GM12878 (cell line): Measurements from ENCODE around the gene CEP89. TPM values are rescaled to one million over a fixed set of nuclear protein-coding genes. Genes with fewer than 3 reads are reported as not detected.
"Not testable (repeated sequence)": the region's sequence is repeated elsewhere in the genome, so short reads cannot be mapped to it uniquely, and the experiment has no call there.

Experiments used
- ATAC-seq: fragments of 200-7000 bp; cut with Tn5 transposase; 3 replicates; pipeline ENCODE4 v1.9.1; 2020; ENCODE audit warnings: mild to moderate bottlenecking, moderate library complexity
- BruUV-seq: library from RNA; stranded (reverse); fragments of 400-500 nt; replicated peaks from 2 replicates; lab custom pipeline; 2021; lab: Mats Ljungman, UMichigan
- CTCF ChIA-PET: fragments of 300-600 bp; sonication (Branson Sonifier 250); formaldehyde crosslinking; extraction: SDS; loops from one replicate; lab custom pipeline; 2021; ENCODE audit warnings: inconsistent platforms; lab: Yijun Ruan, JAX
- POLR2A ChIA-PET: fragments of 350-600 bp; formaldehyde crosslinking; extraction: SDS; loops from one replicate; lab custom pipeline; 2021; ENCODE audit warnings: inconsistent platforms; lab: Charles Lee
- RAD21 ChIA-PET: fragments of 300-600 bp; sonication (Branson Sonifier 250); formaldehyde crosslinking; loops from one replicate; lab custom pipeline; 2023; ENCODE audit warnings: antibody characterized with exemption; ENCODE audit not compliant: unreplicated experiment; lab: Charles Lee
- SMC1A ChIA-PET: fragments of 300-600 bp; sonication (Branson Sonifier 250); formaldehyde crosslinking; loops from one replicate; lab custom pipeline; 2023; ENCODE audit not compliant: unreplicated experiment, uncharacterized antibody; lab: Charles Lee
- DNase-seq: peaks from one replicate; pipeline ENCODE4 v3.0.0-alpha.2; 2011; ENCODE audit warnings: low read depth, low spot score
- FAIRE-seq: peaks from 3 replicates; lab custom pipeline; 2011; peaks lifted over from hg19 to GRCh38; lab: Jason Lieb, UNC
- H2AFZ ChIP-seq: 2 replicates; pipeline ENCODE4 v1.6.0; 2011; ENCODE audit warnings: low read depth, low read length, control low read depth; ENCODE audit not compliant: control insufficient read depth
- H3K27ac ChIP-seq: 2 replicates; pipeline ENCODE4 v1.5.1; 2011; ENCODE audit warnings: control low read depth; ENCODE audit not compliant: control insufficient read depth, insufficient read depth
- H3K27me3 ChIP-seq, 2 experiments: replicated peaks in 1 of 2; 2 replicates each; pipeline versions ENCODE4 v1.6.0 to v1.6.1; 2011; ENCODE audit warnings: low read length in 1 of 2; ENCODE audit not compliant: control insufficient read depth in 2 of 2, insufficient read depth in 2 of 2
- H3K36me3 ChIP-seq, 2 experiments: 2 replicates each; pipeline ENCODE4 v1.5.1; 2011; ENCODE audit warnings: low read length in 1 of 2; ENCODE audit not compliant: control insufficient read depth in 2 of 2, insufficient read depth in 2 of 2
- H3K4me1 ChIP-seq: 2 replicates; pipeline ENCODE4 v1.6.1; 2011; ENCODE audit warnings: mild to moderate bottlenecking, low read length, moderate library complexity, mixed read lengths; ENCODE audit not compliant: control insufficient read depth, insufficient read depth
- H3K4me2 ChIP-seq: 2 replicates; pipeline ENCODE4 v1.6.0; 2011; ENCODE audit warnings: control low read depth; ENCODE audit not compliant: control insufficient read depth, insufficient read depth
- H3K4me3 ChIP-seq: fragments of 200-600 bp; sonication (generic); 2 replicates; pipeline ENCODE4 v1.5.1; 2016
- H3K79me2 ChIP-seq: 2 replicates; pipeline ENCODE4 v1.6.0; 2011; ENCODE audit warnings: low read length; ENCODE audit not compliant: control insufficient read depth, insufficient read depth
- H3K9ac ChIP-seq: 2 replicates; pipeline ENCODE4 v1.8.0; 2011; ENCODE audit warnings: low read length, control low read depth, mixed read lengths; ENCODE audit not compliant: control insufficient read depth, insufficient read depth
- H3K9me3 ChIP-seq: replicated peaks from 3 replicates; pipeline ENCODE4 v1.5.1; 2011; ENCODE audit warnings: mild to moderate bottlenecking, low read length; ENCODE audit not compliant: control insufficient read depth, insufficient read depth
- H4K20me1 ChIP-seq: 2 replicates; pipeline ENCODE4 v1.6.0; 2011; ENCODE audit not compliant: control insufficient read depth, insufficient read depth
- BCL11A ChIP-seq: IDR thresholded peaks from 2 replicates; pipeline ENCODE4 v1.6.1; 2011; ENCODE audit warnings: low read depth, low read length
- CBFB ChIP-seq: IDR thresholded peaks from 2 replicates; pipeline ENCODE4 v1.6.1; 2016; ENCODE audit warnings: antibody characterized with exemption, low read depth
- DPF2 ChIP-seq: fragments of 450-650 bp; IDR thresholded peaks from 2 replicates; pipeline ENCODE4 v1.6.1; 2017; ENCODE audit warnings: mild to moderate bottlenecking
- FOXM1 ChIP-seq: IDR thresholded peaks from 2 replicates; pipeline ENCODE4 v1.6.1; 2012; ENCODE audit warnings: low read depth, mild to moderate bottlenecking, inconsistent platforms, low read length, moderate library complexity
- MLLT1 ChIP-seq: fragments of 450-650 bp; IDR thresholded peaks from 2 replicates; pipeline ENCODE4 v1.6.1; 2016; ENCODE audit warnings: mild to moderate bottlenecking
- MTA2 ChIP-seq: fragments of 450-650 bp; IDR thresholded peaks from 2 replicates; pipeline ENCODE4 v1.6.1; 2016; ENCODE audit warnings: low read depth, mild to moderate bottlenecking, moderate library complexity
- NBN ChIP-seq: fragments of 450-650 bp; IDR thresholded peaks from 2 replicates; pipeline ENCODE4 v1.6.1; 2016
- NR2C1 ChIP-seq: fragments of 450-650 bp; IDR thresholded peaks from 2 replicates; pipeline ENCODE4 v1.6.1; 2017; ENCODE audit warnings: antibody characterized with exemption, mild to moderate bottlenecking, moderate library complexity
- NR2F1 ChIP-seq: fragments of 450-650 bp; conservative IDR thresholded peaks from 2 replicates; pipeline ENCODE4 v1.6.1; 2017; ENCODE audit warnings: mild to moderate bottlenecking
- SPI1 ChIP-seq: IDR thresholded peaks from 2 replicates; pipeline ENCODE4 v1.6.1; 2011; ENCODE audit warnings: low read depth, mild to moderate bottlenecking, low read length, moderate library complexity, borderline replicate concordance; ENCODE audit not compliant: insufficient read depth
- SREBF2 ChIP-seq: IDR thresholded peaks from 2 replicates; pipeline ENCODE4 v1.6.1; 2012; ENCODE audit warnings: mild to moderate bottlenecking, low read length
- SRF ChIP-seq, 2 experiments: IDR thresholded peaks; 2 replicates each; pipeline ENCODE4 v1.6.1; 2011; ENCODE audit warnings: low read depth in 2 of 2, low read length in 2 of 2, mild to moderate bottlenecking in 1 of 2, moderate library complexity in 1 of 2
- STAT1 ChIP-seq: fragments of 450-650 bp; conservative IDR thresholded peaks from 2 replicates; pipeline ENCODE4 v1.6.1; 2014; ENCODE audit warnings: antibody characterized with exemption, mild to moderate bottlenecking
- YY1 ChIP-seq: IDR thresholded peaks from 2 replicates; pipeline ENCODE4 v1.6.1; 2011; ENCODE audit warnings: low read depth, mild to moderate bottlenecking, low read length
- ZBED1 ChIP-seq: IDR thresholded peaks from 2 replicates; pipeline ENCODE4 v1.6.1; 2016; ENCODE audit warnings: borderline replicate concordance
- ZNF24 ChIP-seq: fragments of 450-650 bp; IDR thresholded peaks from 2 replicates; pipeline ENCODE4 v1.6.1; 2017; ENCODE audit warnings: antibody characterized with exemption, mild to moderate bottlenecking
- WGBS: methylation state at CpG from one replicate; pipeline ENCODE4 v1.1.6; 2016; ENCODE audit warnings: low lambda C conversion rate; ENCODE audit not compliant: insufficient replicate concordance, insufficient coverage; ENCODE audit errors: missing lambda C conversion rate; 5-methylcytosine and 5-hydroxymethylcytosine counted together
- in situ Hi-C: fragments of 300-500 bp; cut with MboI; formaldehyde crosslinking; loops from 9 replicates; pipeline ENCODE4 v1.14.3; 2018; ENCODE audit warnings: mixed read lengths
- intact Hi-C: fragments of 100-400 bp; cut with micrococcal nuclease; formaldehyde crosslinking; loops from one replicate; pipeline ENCODE4 v1.14.2; 2022; ENCODE audit not compliant: unreplicated experiment
- polyA plus RNA-seq, 11 experiments: library from polyadenylated mRNA; depleted of rRNA in 4 of 11; unstranded in 6 of 11; stranded (reverse) in 5 of 11; fragments of >200 nt; fragmentation: Nextera tagmentation in 4 of 11; fragmentation: Illumina TruSeq in 1 of 11; extraction: Ambion mirVana in 4 of 11; extraction: Trizol in 1 of 11; gene quantifications; 1 replicate in 1 of 11; 2 replicates in 10 of 11; pipeline versions ENCODE4 v1.2.1 to v1.2.3, GENCODE V29; 2011 to 2016; ENCODE audit warnings: inconsistent platforms in 2 of 11, missing spikeins in 2 of 11, low read depth in 1 of 11
- total RNA-seq, 4 experiments: library from RNA; depleted of rRNA in 3 of 4; stranded (reverse); fragments of >200 nt in 3 of 4; fragmentation: Illumina TruSeq in 1 of 4; extraction: Trizol in 1 of 4; gene quantifications; 2 replicates each; pipeline versions ENCODE4 v1.2.1 to v1.2.3, GENCODE V29; 2013 to 2021

Gene CEP89
- total and polyA plus RNA-seq, 10 of the 15 experiments (the other 5 are each of a cell fraction or from before 2014, with no cell fraction given) = 6.0 to 19.3 (median 10.2) TPM

GRCh38 chr19:32966750-32967149 lies 5.0 kb downstream of the CEP89 start (continued):
- TF ChIP-seq NBN (no peak), MLLT1 (no peak), FOXM1 (no peak)

- Histone ChIP-seq H3K27me3 (no peaks in the 10 kb centered on the region), H3K79me2 (no peaks in the 10 kb centered on the region), H3K36me3 (peaks cover 0 to 3% of the 10 kb centered on the region in 2 experiments; a peak in 2 of 4 replicates), H3K4me3 (no peak overlapping the region), H3K9me3 (no peaks in the 10 kb centered on the region), H3K4me2 (no peak overlapping the region), H3K27ac (no peak overlapping the region), H2AFZ (no peak overlapping the region), H4K20me1 (no peaks in the 10 kb centered on the region), H3K9ac (no peak overlapping the region), H3K4me1 (no peaks in the 10 kb centered on the region)
- intact Hi-C loops (no loop called here), in situ Hi-C loops (no loop called here)
- FAIRE-seq = no peak
- ChIA-PET POLR2A (no interaction called here), RAD21 (no interaction called here), CTCF (no interaction called here), SMC1A (interaction anchor here (0.8 kb wide), 1 partner anchor 12 kb away, joined by 3 read pairs; no protein-coding TSS in a partner anchor)
- 66% methylated on average over 3 of the region's 3 CpGs for WGBS
- no peak for ATAC-seq
- BruUV-seq = no TSS peak
- no peak for TF ChIP-seq DPF2
- no peak for TF ChIP-seq YY1
- no peak for TF ChIP-seq CBFB
- no peak for TF ChIP-seq STAT1
- no peak for TF ChIP-seq SRF (IDR thresholded peaks at IDR 0.05; ENCODE audit: low read depth in 2 of 2, low read length in 2 of 2)
- no peak for TF ChIP-seq NR2F1
- no peak for TF ChIP-seq FOXM1
- TF ChIP-seq SPI1 = no peak
- TF ChIP-seq MTA2 = no peak
- TF ChIP-seq SREBF2 = no peak
- no peak for TF ChIP-seq BCL11A
- no peak for TF ChIP-seq MLLT1
- no peak for TF ChIP-seq ZNF24
- no peak for TF ChIP-seq ZBED1
- no peak for TF ChIP-seq NR2C1
- no peak for DNase-seq
Observed at GRCh38 chr19:32945260-32945659, 26.5 kb downstream of the CEP89 start.

GRCh38 chr19:32941273-32941672 lies 30.5 kb downstream of the CEP89 start:
- POLR2A ChIA-PET, H3K79me2 ChIP-seq, H3K4me3 ChIP-seq, in situ Hi-C loops, intact Hi-C loops, H3K9me3 ChIP-seq, H2AFZ ChIP-seq, H3K4me2 ChIP-seq, H3K36me3 ChIP-seq, FAIRE-seq, H3K4me1 ChIP-seq, H3K27ac ChIP-seq, H3K27me3 ChIP-seq, DNase-seq, SMC1A ChIA-PET, ATAC-seq, H3K9ac ChIP-seq, H4K20me1 ChIP-seq, BruUV-seq: not testable (repeated sequence)
- ChIA-PET RAD21 (interaction anchor here (0.6 kb wide), 1 partner anchor 64 kb away, joined by 3 read pairs; no protein-coding TSS in a partner anchor), CTCF (interaction anchor here (1.2 kb wide), 1 partner anchor 34 kb away, joined by 4 read pairs; no protein-coding TSS in a partner anchor)
- 80% methylated on average over 5 of the region's 5 CpGs for WGBS
